Brain microvascular endothelial cell (primary cell): ENCODE data around the gene FLT1.

ENCODE experiments used
- DNase-seq: peaks from one replicate; pipeline ENCODE4 v3.0.0-alpha.2; 2020
- H3K27ac ChIP-seq: fragments of 250-450 bp; sonication (Bioruptor Pico); 2 replicates; pipeline ENCODE4 v1.5.1; 2020; ENCODE audit warnings: mild to moderate bottlenecking, moderate library complexity
- H3K27me3 ChIP-seq: fragments of 250-450 bp; sonication (Bioruptor Pico); replicated peaks from 2 replicates; pipeline ENCODE4 v1.5.1; 2020; ENCODE audit warnings: mild to moderate bottlenecking
- H3K36me3 ChIP-seq: fragments of 250-450 bp; sonication (Bioruptor Pico); replicated peaks from 2 replicates; pipeline ENCODE4 v1.5.1; 2020; ENCODE audit warnings: mild to moderate bottlenecking
- H3K4me3 ChIP-seq: 2 replicates; pipeline ENCODE4 v1.5.1; 2011; ENCODE audit warnings: low read depth, mild to moderate bottlenecking, control low read depth, low read length, moderate library complexity
- CTCF ChIP-seq: IDR thresholded peaks from 2 replicates; pipeline ENCODE4 v1.5.1; 2011; ENCODE audit warnings: low read depth, mild to moderate bottlenecking, moderate library complexity, low read length, control low read depth, inconsistent platforms; ENCODE audit errors: missing control alignments
- in situ Hi-C: cut with HindIII; loops from 2 replicates; pipeline ENCODE4 v1.10.0; 2017; ENCODE audit warnings: low sequenced_read_pairs, low pct_ligation_motif_present

Gene FLT1

DNA sequence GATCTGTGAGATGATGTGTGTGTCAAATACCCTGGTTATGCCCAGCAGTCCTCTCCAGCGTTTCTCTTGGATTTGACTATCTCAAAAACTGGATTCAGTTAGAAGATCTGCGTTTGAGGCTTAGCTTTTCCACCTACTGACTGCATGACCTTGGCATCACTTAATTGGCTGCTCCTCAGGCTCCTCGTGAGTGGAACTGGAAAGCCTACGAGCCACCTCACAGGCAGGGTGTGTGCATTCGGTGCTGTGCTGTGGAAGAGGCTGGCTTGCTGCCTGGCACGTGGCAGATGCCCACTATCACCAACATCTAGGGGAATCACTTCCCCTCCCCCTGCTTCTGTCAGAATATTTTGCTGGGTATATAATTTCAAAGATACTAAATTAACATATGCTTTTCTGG lies 25.6 kb downstream of the FLT1 start:
- TF ChIP-seq CTCF: no peak
- Histone ChIP-seq H3K4me3 (no peak overlapping the region), H3K36me3 (no peaks in the 10 kb centered on the region), H3K27me3 (no peaks in the 10 kb centered on the region), H3K27ac (no peak overlapping the region)
- in situ Hi-C loops: no loop called here
- DNase-seq: no peak

DNA sequence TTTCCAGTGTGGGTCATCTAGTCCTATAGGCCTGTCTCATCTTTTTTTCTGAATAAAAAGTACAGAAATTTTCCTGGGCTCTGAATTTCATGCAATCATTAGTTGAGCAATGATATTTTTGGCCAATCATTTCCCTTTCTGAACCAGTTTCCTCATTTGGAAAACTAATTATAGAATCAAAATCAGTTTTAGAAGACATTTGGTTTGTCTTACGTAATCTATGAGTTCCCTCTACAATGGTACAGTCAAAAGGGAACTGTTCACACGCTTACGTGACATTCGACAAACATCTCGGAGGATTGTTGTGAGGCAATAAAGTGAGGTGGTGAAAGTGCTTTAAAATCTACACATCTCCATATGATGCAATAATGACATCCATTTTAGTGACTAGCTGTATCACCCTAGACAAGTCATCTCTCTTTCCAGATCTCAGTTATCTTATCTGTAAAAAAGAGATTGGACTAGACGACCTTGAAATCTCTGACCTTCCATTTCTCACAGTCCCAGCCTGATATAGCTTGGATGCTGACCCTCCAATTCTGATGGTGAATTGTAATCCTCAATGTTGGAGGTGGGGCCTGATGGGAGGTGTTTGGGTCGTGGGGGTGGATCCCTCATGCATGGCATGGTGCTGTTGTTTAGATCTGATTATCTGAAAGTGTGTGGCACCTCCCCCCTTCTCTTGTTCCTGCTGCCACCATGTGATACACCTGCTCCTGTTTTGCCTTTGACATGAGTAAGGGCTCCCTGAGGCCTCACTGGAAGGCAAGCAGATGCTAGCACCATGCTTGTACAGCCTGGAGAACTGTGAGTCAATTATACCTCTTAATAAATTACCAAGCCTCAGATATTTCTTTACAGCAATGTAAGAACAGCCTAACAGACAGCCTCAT lies 26.7 kb downstream of the FLT1 start:
- Histone ChIP-seq H3K36me3 (no peaks in the 10 kb centered on the region), H3K27me3 (no peaks in the 10 kb centered on the region), H3K4me3 (no peak overlapping the region), H3K27ac (no peak overlapping the region)
- no peak for TF ChIP-seq CTCF
- DNase-seq: no peak
- in situ Hi-C loops: no loop called here

GRCh38 chr13:28467034-28467433 lies 27.9 kb downstream of the FLT1 start:
- Histone ChIP-seq H3K27me3 (no peaks in the 10 kb centered on the region), H3K36me3 (no peaks in the 10 kb centered on the region), H3K4me3 (no peak overlapping the region), H3K27ac (no peak overlapping the region)
- no peak for DNase-seq
- in situ Hi-C loops: no loop called here
- TF ChIP-seq CTCF: no peak

GRCh38 chr13:28466151-28466550 lies 28.8 kb downstream of the FLT1 start:
- no peaks in the 10 kb centered on the region for H3K27me3 ChIP-seq
- in situ Hi-C loops: no loop called here
- DNase-seq: no peak
- no peak for TF ChIP-seq CTCF
- H3K4me3 ChIP-seq: no peak overlapping the region
- peak overlapping the region; percentile 12 for H3K27ac ChIP-seq
- H3K36me3 ChIP-seq: no peaks in the 10 kb centered on the region

- TF ChIP-seq CTCF: no peak
- in situ Hi-C loops: no loop called here
Observed at GRCh38 chr13:28464861-28465460, 30.0 kb downstream of the FLT1 start.

DNA sequence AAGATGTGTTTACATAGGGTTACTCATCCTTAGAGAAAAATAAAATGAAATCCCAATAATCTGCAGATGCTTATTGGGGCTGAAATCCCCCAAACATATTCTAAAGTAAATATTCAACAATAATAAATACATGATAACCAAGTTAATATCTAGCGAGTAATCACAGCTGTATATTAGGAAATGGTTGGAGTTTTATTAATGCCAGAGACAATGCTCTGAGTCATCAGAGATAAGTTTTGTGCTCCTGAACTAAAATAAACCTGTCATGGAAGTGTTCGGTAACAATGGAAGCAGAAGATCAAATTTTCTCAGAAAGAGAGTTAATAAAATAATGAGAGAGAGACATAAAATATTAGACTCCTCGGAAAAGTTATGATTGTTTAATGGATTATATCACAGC lies 31.4 kb downstream of the FLT1 start:
- DNase-seq: no peak

More at GRCh38 chr13:28464861-28465460, 30.0 kb downstream of the FLT1 start:
- Histone ChIP-seq H3K36me3 (no peaks in the 10 kb centered on the region), H3K27me3 (no peaks in the 10 kb centered on the region), H3K4me3 (no peak overlapping the region), H3K27ac (no peak overlapping the region)
- no peak for DNase-seq

More for the DNA sequence above, 31.4 kb downstream of the FLT1 start:
- Histone ChIP-seq H3K27me3 (no peaks in the 10 kb centered on the region), H3K36me3 (no peaks in the 10 kb centered on the region), H3K27ac (no peak overlapping the region), H3K4me3 (no peak overlapping the region)
- in situ Hi-C loops: no loop called here
- TF ChIP-seq CTCF: no peak
